G401 (cell line): ENCODE measurements around the gene TUBA4A. TPM values are rescaled to one million over a fixed set of nuclear protein-coding genes. Genes with fewer than 3 reads are reported as not detected.
"Not testable (repeated sequence)": the region's sequence is repeated elsewhere in the genome, so short reads cannot be mapped to it uniquely, and the experiment has no call there.

Experiments
- DNase-seq: peaks from one replicate; pipeline ENCODE4 v3.0.0-alpha.2; 2015; ENCODE audit warnings: low spot score
- in situ Hi-C: cut with HindIII; loops from 2 replicates; pipeline ENCODE4 v1.10.0; 2016; ENCODE audit warnings: low sequenced_read_pairs, mixed read lengths
- total RNA-seq: library from RNA; depleted of rRNA; stranded (reverse); fragments of >200 nt; shearing (Covaris generic); gene quantifications from 2 replicates; pipeline ENCODE4 v1.2.3, GENCODE V29; 2014

The TUBA4A gene
- total RNA-seq, 1 experiment from 2014 or later, result 0.68 TPM

DNA sequence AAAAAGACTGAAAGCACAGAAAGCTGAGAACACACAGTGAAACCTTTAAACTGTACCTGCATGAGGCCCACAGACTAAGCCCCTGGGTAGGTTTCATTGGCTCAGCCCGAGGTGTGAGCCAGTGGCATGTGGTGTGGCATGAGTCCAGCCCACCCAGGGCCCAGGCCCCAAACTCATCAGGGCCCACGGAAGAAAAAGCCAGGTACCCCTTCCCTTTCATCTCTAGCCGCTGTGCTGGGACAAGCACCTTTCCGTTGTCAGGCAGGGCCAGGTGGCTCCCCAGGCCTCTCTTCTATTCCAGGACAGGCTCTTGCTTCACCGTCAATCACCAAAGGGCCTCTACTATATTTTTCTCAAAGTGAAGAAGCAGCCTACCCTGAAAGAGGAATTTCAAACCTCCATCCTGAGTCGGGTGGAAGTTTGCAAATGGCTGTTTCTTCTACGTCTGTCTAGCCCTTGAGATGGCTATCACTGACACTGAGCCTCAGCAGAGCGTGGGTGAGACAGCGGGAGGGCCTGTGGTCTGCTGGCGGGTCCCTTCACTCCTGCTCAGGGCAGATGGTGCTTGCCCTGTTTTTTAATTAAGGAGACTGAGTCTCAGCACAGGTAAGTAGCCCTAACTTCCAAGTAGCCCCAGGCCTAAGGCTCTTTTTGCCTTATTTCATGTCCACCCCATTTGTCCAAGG is 34.0 kb upstream of the TUBA4A start:
- DNase-seq, result no peak
- in situ Hi-C loops, result no loop called here

DNA sequence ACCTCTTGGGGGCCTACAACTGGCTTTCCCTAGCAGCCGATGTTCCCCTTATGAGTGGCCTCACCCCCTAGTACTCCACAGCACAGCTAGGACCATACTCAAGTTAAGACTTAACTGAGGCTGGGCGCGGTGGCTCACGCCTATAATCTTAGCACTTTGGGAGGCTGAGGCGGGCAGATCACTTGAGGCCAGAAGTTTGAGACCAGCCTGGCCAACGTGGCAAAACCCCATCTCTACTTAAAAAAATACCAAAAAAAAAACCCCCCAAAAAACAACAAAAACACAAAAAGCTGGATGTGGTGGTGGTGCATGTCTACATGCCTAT is 33.4 kb upstream of the TUBA4A start:
- DNase-seq, in situ Hi-C loops: not testable (repeated sequence)

DNA sequence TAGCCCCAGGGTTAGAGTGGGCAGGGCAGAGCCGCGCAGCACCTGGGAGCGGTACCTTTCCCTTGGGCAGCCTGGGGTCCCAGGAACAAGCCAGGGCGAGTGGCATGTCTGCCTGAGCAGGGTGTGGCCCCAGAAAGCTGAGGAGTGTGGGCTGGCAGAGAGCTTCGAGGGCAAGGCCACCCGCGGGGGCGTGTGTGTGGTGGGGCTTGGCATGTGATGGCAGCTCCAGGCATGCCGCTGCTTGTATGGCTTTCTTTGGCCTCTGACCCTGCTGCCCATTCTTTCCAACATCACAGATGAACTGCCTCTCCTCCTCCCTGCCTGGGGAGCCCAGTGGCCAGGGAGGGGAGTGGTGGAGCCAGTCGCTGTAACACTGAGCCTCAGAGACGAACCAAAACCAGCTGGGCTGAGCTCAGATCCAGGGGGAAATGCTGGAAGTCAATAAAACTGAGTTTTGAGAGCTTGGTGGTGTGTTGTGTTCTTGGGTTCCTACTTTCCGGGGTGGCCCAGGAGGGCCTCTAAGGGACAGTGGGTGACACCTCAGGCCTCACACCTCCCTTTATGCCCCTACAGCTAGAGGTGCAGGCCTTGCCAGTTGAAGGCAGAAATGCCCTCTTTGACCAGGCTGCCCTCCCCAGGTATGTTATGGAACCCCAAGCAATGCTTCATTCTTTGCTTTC is 32.9 kb upstream of the TUBA4A start:
- in situ Hi-C loops, result no loop called here
- no peak for DNase-seq

DNA sequence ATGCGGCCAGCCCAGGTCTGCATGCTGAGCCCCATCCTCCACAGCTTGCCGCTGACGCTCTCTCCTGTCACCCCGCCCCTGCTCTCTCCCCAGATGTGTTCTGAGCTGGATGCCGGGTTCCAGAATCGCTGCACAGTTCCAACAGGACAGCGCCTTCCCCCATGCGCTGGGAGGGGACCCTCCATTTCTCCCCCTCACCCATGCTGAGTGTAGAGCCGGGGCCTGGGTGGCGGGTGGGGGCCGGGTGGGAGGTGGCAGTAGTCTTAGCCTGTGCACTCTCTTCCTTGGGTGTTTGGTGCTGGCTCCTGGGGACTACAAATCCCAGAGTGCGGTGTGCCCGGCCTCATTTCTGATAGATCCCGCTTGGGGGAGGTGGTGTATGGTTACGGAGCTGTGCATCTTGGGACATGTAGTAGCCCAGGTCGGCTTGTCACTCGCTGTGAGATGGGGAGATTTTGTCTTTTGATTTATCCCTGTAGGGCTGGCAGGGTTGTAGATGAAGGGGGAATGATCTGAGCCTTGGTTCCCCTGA is 32.2 kb upstream of the TUBA4A start:
- peak; percentile 87 for DNase-seq

DNA sequence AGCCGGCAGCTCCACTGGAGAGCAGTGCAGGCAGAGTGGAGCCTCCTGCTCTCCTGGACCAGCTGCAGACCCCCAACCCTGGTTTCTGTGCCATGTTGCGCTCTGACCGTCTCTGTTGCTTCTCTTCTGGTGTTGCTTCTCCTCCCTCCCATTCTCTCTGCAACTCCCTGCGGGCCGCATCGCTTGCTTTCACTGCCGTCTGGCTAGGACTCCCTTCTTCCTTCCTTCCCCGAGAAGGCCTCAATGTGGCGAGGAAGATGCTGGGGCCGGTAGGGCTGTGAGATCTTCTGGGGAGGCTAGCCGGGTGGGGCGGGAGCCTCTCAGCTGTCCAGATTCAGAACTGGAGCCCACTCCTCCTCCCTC is 31.6 kb upstream of the TUBA4A start:
- in situ Hi-C loops, result no loop called here
- no peak for DNase-seq

More for the DNA sequence above, 32.2 kb upstream of the TUBA4A start:
- in situ Hi-C loops, result no loop called here

DNA sequence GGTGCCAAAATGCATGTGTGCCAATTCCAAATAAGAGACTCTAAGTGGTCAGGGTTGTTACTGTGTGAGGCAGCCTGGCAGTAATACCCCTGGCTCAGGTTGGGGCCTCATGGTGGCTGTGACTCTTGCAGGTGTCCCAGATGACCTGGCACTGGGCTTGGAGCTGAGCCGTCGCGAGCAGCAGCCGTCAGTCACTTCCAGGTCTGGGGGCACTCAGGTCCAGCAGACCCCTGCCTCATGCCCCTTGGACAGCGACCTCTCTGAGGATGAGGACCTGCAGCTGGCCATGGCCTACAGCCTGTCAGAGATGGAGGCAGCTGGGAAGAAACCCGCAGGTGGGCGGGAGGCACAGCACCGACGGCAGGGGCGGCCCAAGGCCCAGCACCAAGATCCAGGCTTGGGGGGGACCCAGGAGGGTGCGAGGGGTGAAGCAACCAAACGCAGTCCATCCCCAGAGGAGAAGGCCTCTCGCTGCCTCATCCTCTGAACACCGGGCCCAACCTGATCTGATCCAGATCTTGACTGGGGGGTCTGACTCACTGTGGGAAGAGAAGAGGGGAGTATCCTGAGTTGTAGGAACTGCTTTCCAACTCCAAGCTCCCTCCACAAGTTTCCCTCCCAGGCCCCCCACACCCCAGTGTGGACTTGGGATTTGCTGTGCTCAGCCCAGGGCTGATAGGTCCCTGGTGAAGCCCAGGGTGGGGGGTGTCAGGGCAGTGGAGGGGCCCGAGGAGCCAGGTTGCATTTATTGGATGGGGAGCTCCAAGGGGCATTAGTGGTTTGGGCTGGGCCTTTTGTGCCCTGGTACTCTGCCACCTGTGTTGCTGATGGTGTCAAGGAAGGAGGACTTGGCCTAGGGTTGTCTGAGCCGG is 31.0 kb upstream of the TUBA4A start:
- in situ Hi-C loops, result no loop called here

DNA sequence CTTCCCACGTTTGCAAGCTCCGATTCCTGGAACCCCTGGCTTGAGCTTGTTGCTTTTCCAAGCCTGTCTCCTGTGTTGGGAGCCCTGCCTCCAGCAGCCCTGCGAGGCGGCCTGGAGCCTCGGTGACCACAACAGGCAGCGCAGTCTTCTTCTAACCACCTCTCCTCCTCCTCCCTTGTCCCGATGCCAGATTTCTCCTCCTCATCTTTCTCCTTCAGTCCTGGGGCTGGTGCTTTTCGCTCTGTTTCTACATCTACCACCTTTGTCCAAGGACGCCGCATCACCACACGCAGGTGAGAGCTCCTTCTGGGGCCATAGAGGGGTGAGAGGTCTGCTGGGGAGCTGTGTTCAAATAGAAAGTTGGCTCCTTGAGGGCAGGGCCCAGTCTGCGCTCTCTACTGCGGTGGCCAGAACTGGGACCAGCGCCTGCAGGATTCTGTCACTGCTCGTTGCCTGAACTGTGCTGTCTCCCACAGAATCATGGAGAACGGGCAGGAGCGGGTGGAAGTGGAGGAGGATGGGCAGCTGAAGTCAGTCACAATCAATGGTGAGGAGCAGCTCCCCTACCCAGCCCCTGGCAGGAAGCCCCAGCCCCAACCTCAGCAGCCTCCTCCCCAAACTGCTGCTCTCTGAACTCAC is 29.3 kb upstream of the TUBA4A start:
- DNase-seq, result no peak
- in situ Hi-C loops, result no loop called here

More for the DNA sequence above, 31.0 kb upstream of the TUBA4A start:
- no peak for DNase-seq

DNA sequence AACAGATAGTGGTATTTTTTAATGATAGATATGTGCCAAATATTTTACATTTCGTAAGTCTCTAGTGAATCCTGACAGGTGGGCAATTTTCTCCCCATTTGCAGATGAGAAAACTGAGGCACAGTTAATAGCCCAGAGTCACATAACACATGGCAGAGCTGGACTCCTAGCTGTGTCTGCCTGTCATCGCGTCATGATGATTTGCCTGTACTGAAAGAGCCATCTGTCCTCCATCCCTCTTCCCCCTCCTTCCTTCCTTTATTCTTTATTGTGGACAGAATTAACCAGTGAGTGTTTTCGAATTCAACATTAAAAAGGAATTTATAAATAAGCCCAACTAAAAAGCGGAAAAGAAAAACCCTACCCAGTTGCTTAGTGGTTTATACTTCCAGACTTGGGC is 28.7 kb upstream of the TUBA4A start:
- DNase-seq, result peak; percentile 57
- in situ Hi-C loops, result no loop called here

DNA sequence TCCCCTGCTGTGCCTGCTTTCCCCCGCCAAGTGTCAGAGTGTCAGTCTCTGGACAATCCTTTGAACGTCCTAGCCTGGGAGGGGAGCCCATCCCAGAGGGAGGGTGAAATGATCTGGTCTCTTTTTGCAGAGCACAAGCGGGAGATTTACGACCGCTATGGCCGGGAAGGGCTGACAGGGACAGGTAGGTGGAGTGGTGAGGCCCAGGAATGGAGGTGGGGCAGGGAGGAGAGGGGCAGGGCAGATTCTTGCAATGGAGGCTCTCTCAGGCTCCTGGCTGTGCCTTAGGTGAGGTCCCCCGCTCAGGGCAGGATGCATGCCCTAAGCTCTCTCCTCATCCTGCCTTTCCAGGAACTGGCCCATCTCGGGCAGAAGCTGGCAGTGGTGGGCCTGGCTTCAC is 27.9 kb upstream of the TUBA4A start:
- no peak for DNase-seq
- in situ Hi-C loops, result no loop called here

DNA sequence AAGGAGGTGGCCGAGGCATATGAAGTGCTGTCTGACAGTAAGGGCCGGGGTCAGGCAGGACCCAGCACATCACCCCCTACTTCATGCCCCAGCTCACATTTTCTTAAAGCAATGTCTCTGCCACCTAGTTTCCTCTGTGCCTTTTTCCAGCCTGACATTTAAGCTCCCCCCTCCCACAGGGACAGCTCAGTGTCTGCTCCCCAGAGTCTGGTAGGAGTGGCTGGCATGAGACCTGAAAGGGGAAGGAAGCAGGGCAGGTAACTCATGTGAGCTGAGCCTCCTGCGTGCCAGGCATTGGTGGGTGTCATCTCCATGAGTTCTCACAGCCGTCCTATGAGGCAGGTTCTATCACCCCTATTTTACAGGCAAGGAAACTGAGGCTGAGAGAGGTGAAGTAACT is 26.9 kb upstream of the TUBA4A start:
- in situ Hi-C loops, result no loop called here
- DNase-seq, result no peak

DNA sequence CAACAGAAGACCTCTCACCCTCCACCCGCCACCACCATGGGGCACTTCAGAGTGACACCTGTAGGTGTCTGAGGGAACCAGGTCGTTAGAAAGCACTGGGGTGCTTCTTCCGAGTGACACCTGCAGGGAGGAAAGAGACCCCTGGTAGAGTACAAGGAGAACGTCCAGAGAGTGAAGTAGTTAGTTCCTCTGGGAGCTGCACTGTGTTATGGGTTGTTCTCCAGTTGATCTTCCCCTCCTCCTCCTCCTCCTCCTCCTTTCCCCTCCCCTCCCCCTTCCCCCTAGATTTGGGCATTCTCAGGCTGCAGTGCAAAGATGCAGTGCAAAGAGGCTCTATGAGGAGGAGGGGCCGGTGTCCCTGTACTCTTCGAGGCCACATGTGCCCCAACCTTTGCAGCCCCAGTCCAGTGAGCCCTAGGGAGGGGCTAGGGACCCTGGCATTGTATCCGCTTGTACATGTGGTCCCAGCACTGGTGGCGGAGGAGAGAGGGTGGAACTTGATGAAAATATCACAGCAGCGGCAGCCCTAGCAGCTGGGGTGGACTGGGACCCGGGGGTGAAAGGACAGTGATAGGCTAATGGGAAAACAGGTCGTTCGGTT is 26.3 kb upstream of the TUBA4A start:
- DNase-seq, result no peak

DNA sequence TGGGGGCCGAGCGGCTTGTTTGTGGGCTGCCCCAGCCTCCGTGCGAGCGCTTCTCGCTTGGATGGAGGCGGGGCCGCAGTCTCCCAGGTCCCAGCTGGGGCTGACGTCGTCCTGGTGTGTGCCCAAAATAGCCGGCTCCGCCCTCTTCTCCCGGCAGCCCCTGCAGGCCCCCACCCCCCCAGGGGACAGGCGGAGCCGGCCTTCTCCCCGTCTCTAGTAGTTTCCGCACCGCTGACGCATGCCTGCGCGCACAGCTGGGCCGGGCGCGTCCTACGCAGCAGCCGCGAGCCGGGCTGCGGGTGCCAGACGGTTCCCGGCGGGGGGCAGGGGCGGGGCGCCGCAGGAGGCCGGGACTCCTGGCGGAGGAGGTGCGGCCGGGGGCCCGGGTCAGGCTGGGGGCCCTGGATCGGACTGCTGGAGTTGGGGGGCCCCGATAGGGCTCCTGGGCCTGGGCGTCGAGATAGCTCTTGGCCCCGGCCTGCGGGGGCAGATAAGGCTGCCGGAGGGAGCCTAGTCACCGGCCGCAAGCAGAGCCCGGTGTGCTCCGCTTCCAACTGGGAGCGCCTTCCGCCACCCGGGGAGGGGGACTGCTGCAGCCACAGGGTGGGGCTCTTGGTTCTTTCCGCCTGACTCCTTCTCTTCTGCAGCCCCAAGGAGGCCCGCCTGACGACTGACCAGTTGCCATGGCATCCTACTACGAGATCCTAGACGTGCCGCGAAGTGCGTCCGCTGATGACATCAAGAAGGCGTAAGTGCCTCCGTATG is 25.6 kb upstream of the TUBA4A start, which contains the start of gene DNAJB2:
Gene DNAJB2 (plus strand): TSS at position 216 of the 765 bp plus-strand sequence. CDS start 468 bp downstream, at position 684.
- DNase-seq, result peak; percentile 98
- in situ Hi-C loops, result no loop called here

More for the DNA sequence above, 26.3 kb upstream of the TUBA4A start:
- in situ Hi-C loops, result no loop called here

DNA sequence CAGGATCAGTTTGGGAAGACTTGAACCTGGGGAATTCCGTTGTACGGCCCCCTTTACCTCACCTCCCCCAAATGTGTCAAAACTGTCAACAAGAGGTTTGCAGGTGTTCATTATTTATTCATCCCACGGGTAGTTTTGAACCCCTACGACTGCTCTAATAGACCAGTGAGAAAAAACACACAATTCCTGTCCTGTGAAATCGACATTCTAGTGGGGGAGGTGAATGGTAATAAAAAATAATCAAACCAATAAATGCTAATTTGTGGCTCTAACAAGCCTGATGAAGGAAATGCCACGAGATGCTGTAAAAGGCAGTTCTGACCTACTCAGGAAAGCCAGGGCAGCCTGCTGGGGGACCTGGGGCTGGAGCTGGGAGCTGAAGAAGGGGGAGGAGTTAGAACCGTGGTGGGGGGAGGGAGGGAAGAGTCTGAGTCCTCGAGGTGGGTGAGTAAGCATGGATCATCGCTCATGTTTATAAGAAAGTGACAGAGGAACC is 25.0 kb upstream of the TUBA4A start:
- no peak for DNase-seq
- in situ Hi-C loops, result no loop called here

DNA sequence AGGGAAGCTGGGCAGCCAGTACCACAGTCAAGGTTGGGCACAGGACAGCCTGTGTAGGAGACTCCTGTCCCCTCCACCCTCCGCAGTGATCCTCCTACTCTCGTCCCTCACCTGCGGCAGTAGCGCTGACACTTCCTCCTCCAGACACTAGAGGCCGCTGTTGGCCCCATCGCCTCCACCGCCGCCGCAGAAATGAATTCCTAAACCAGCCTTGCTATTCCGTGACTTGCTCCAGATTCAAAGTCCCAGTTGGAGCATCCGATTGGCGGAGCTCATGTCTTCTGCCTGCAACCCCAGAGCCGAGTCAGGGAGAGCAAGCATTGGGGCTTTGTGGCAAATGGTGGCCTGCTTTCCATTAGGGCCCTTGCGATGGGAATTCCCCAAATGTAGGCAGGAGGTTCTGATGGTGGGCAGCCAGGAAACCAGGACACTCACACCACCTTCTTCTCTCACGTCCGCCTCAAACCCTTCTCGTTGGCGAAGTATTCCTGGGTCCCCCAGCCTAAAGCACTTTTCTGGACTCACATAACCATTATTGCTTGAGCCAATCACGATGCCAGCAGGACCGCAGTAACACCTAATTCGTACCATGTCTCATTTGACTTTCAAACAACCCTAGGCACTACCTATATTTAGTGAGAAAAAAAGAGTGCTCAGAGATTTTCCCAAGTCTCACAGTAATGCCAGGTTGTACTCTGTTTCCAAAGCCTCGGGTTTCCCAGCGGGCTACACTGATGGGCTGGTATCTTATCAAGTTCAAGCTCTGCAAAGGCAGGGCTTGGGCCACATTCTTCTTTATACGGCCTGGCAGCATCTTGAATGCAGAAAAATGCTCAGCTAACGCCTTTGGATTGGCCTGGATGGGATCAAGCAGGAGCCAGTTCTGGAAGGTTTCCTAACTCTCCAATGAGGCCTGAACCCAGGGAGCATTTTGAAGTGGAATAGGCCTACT is 24.3 kb upstream of the TUBA4A start:
- in situ Hi-C loops, result no loop called here
- peak; percentile 89 for DNase-seq

DNA sequence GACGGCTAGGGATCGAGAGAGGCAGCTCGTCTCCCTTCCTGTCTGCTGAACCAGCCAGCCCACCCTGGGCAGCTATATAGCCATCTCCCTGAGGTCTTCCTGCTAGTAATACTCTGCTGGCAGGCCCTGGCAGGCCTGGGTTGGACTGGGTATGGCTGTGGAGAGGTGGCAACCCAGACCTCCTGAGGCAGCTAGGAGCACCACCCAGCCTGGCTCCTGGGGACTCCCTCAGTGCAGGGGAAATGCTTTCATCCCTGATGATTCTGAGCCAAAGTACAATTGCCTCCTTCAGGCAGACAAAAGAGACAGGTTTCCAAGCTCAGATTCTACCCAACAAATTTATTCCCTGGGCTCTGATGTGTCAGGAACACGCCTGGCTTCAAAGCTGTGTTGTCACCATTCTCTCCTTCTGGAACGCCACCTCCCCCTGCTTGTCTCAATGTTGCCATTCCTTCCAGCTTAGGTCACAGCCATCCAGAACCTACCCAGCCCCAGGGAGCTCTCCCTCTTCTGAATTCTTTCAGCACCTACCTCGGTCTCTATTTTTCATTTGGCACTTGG is 20.7 kb upstream of the TUBA4A start:
- no peak for DNase-seq
- in situ Hi-C loops, result no loop called here

DNA sequence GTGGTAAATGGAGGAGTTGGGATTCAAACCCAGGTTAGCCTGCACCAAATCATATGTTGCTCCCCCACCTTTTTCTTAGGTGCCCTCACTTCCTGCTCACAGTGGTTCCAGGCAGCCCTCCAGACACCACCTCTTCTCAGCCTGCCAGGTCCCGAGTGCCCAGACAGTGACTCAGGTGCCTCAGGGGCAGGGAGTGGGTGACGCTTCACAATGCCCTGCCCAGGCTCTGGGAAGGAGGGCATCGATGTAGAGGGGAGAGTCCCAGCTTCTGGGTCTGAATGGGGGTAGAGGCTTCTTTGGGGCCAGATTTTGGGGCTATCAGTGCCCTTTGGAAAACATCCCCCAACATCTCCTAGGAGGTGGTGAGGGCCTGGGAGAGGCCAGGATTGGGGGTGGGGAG is 20.2 kb upstream of the TUBA4A start:
- in situ Hi-C loops, result no loop called here

DNA sequence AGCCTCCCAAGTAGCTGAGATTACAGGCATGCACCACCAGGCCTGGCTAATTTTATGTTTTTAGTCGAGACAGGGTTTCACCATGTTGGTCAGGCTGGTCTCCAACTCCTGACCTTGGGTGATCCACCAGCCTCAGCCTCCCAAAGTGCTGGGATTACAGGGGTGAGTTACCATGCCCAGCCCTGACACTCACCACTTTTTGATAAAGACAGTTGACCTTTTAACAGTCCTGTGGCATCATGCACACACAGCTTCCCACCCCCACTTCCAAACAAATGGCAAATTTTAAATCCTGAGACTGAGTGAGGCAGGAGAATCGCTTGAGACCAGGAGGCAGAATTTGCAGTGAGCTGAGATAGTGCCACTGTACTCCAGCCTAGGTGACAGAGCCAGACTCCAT is 19.3 kb upstream of the TUBA4A start:
- no peak for DNase-seq

More for the DNA sequence above, 20.2 kb upstream of the TUBA4A start:
- no peak for DNase-seq

More for the DNA sequence above, 19.3 kb upstream of the TUBA4A start:
- in situ Hi-C loops, result no loop called here
